GM23248 (cell line): ENCODE measurements around the gene TH.

ENCODE experiments used
- EZH2 ChIP-seq: fragments of 200-600 bp; sonication (generic); IDR thresholded peaks from 2 replicates; pipeline ENCODE4 v1.6.1; 2018; ENCODE audit warnings: antibody characterized with exemption, mild to moderate bottlenecking; ENCODE audit not compliant: insufficient read depth, poor library complexity, severe bottlenecking
- EZH2phosphoT487 ChIP-seq: fragments of 200-600 bp; sonication (generic); IDR thresholded peaks from 2 replicates; pipeline ENCODE4 v1.6.1; 2018; ENCODE audit warnings: antibody characterized with exemption, moderate library complexity, mild to moderate bottlenecking, low read depth; ENCODE audit not compliant: insufficient read depth

DNA sequence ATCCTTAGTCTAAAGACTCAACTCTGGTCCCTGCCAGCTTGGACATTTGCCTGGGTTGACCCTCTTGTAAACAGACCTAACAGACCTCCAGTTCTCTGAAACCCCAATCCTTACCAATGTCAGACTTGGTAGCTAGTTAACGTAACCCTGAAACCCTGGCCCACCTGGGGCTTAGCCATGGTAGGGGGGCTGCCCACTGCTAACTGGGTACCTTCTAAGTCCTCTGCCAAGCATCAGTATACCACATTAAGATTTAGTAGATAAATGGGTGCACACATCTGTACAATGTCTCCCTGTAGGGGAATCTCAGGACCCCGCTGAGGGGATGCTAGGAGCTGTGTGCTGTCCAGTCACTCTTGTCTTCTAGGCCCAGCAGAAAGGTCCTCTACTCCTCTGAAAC, 29.9 kb upstream of the TH start:
- TF ChIP-seq EZH2: no peak
- TF ChIP-seq EZH2phosphoT487: no peak
